ENCODE results near the gene OR6B2.

DNA sequence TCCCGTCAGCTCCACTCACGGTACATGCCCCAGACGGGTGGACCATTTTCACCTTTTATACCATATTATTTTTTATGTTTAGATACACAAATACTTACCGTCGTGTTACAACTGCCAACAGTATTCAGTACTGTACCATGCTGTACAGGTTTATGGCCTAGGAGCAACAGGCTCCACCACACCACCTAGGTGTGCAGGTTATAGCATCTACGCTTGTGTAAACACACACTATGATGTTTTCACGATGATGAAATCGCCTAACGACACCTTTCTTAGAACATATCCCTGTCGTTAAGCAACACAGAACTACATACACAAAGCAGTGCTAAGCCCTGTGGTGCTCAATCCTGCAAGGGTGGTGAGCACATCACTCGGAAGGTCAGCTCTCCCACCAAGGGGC lies 29.6 kb downstream of the OR6B2 start:
- TF ChIP-seq EP300 (conservative IDR thresholded peaks at IDR 0.05; ENCODE audit: poor library complexity, severe bottlenecking), result no peak
- no peak for TF ChIP-seq MXI1 (conservative IDR thresholded peaks at IDR 0.05; ENCODE audit: poor library complexity, severe bottlenecking)
- TF ChIP-seq CTCF (IDR thresholded peaks at IDR 0.05; ENCODE audit: poor library complexity, severe bottlenecking), result no peak
- TF ChIP-seq TAF1 (IDR thresholded peaks at IDR 0.05; ENCODE audit: low read depth), result no peak

Measured in neural cell (in vitro differentiated cells).